HepG2 (cell line): ENCODE results near the gene UTP4. TPM values are rescaled to one million over a fixed set of nuclear protein-coding genes. Genes with fewer than 3 reads are reported as not detected.
A peak's percentile ranks its signal among the peaks of the same experiment; 100 is the strongest.

Experiments
- FOXA3 ChIP-seq: IDR thresholded peaks from 2 replicates; pipeline ENCODE4 v1.6.1; 2016; ENCODE audit warnings: missing genetic modification reagents, missing compliant biosample characterization
- GMEB1 ChIP-seq: sonication (generic); formaldehyde crosslinking; IDR thresholded peaks from 2 replicates; pipeline ENCODE4 v1.5.1; 2020; ENCODE audit warnings: missing genetic modification reagents, mild to moderate bottlenecking, borderline replicate concordance
- KAT7 ChIP-seq: IDR thresholded peaks from 2 replicates; pipeline ENCODE4 v1.6.1; 2018; ENCODE audit warnings: borderline replicate concordance, missing compliant biosample characterization
- KDM6A ChIP-seq: IDR thresholded peaks from 2 replicates; pipeline ENCODE4 v1.6.1; 2016; ENCODE audit warnings: low read depth
- MAFF ChIP-seq: IDR thresholded peaks from 2 replicates; pipeline ENCODE4 v1.6.1; 2011; ENCODE audit warnings: low read depth, low read length, improper control_type of control experiment
- MYC ChIP-seq: sonication (generic); formaldehyde crosslinking; IDR thresholded peaks from 2 replicates; pipeline ENCODE4 v1.9.0; 2021; ENCODE audit warnings: missing genetic modification reagents, borderline replicate concordance
- NFE2L1 ChIP-seq: sonication (generic); formaldehyde crosslinking; IDR thresholded peaks from 2 replicates; pipeline ENCODE4 v1.4.0; 2020; ENCODE audit warnings: missing genetic modification reagents, mild to moderate bottlenecking, borderline replicate concordance
- NFYC ChIP-seq: IDR thresholded peaks from 2 replicates; pipeline ENCODE4 v1.6.1; 2016; ENCODE audit warnings: missing genetic modification reagents, missing compliant biosample characterization
- RFXAP ChIP-seq: sonication (generic); formaldehyde crosslinking; IDR thresholded peaks from 2 replicates; pipeline ENCODE4 v1.4.0; 2020; ENCODE audit warnings: missing genetic modification reagents, borderline replicate concordance
- SRSF9 ChIP-seq: fragments of 200-400 bp; formaldehyde crosslinking; IDR thresholded peaks from 2 replicates; pipeline ENCODE4 v1.6.1; 2018; ENCODE audit warnings: borderline replicate concordance, mild to moderate bottlenecking, low read depth, low read length; ENCODE audit not compliant: insufficient read depth, poor library complexity, severe bottlenecking
- YEATS4 ChIP-seq: sonication (generic); formaldehyde crosslinking; IDR thresholded peaks from 2 replicates; pipeline ENCODE4 v1.4.0; 2020; ENCODE audit warnings: missing genetic modification reagents, borderline replicate concordance
- ZNF260 ChIP-seq: sonication (generic); formaldehyde crosslinking; IDR thresholded peaks from 2 replicates; pipeline ENCODE4 v1.4.0; 2020; ENCODE audit warnings: missing genetic modification reagents, low read depth, mild to moderate bottlenecking, borderline replicate concordance
- ZNF550 ChIP-seq: sonication (generic); formaldehyde crosslinking; IDR thresholded peaks from 2 replicates; pipeline ENCODE4 v1.4.0; 2020; ENCODE audit warnings: mild to moderate bottlenecking, missing genetic modification reagents, borderline replicate concordance
- ZNF598 ChIP-seq: sonication (generic); formaldehyde crosslinking; IDR thresholded peaks from 2 replicates; pipeline ENCODE4 v1.5.1; 2020; ENCODE audit warnings: mild to moderate bottlenecking, missing genetic modification reagents, borderline replicate concordance
- ZNF7 ChIP-seq: IDR thresholded peaks from 2 replicates; pipeline ENCODE4 v1.6.1; 2016; ENCODE audit warnings: missing biosample characterization, missing genetic modification reagents
- ZNF713 ChIP-seq: sonication (generic); formaldehyde crosslinking; IDR thresholded peaks from 2 replicates; pipeline ENCODE4 v1.4.0; 2020; ENCODE audit warnings: mild to moderate bottlenecking, missing genetic modification reagents
- polyA plus RNA-seq, 8 experiments: library from polyadenylated mRNA; depleted of rRNA in 3 of 8; stranded (reverse) in 7 of 8; unstranded in 1 of 8; fragments of >200 nt; fragmentation: Illumina TruSeq in 4 of 8; extraction: Trizol in 4 of 8; gene quantifications; 2 replicates each; pipeline versions ENCODE4 v1.2.1 to v1.2.3, GENCODE V29; 2011 to 2016; ENCODE audit warnings: low read depth in 4 of 8, missing spikeins in 1 of 8, mixed read lengths in 1 of 8; ENCODE audit not compliant: insufficient read depth in 1 of 8
- total RNA-seq, 5 experiments: library from RNA; depleted of rRNA; stranded (reverse); fragments of >200 nt; fragmentation: Illumina TruSeq; extraction: Trizol; gene quantifications; 2 replicates each; pipeline ENCODE4 v1.2.3, GENCODE V29; 2016; ENCODE audit warnings: low read depth in 1 of 5
- TF ChIP-seq, protein P1 (sequence below): sonication (generic); formaldehyde crosslinking; IDR thresholded peaks from 2 replicates; pipeline ENCODE4 v1.9.0; 2022; ENCODE audit warnings: missing genetic modification reagents, mild to moderate bottlenecking, borderline replicate concordance
- TF ChIP-seq, protein P2 (sequence below): sonication (generic); formaldehyde crosslinking; IDR thresholded peaks from 2 replicates; pipeline ENCODE4 v1.8.0; 2022; ENCODE audit warnings: mild to moderate bottlenecking, missing genetic modification reagents, borderline replicate concordance
- TF ChIP-seq, protein P3 (sequence below): sonication (generic); formaldehyde crosslinking; IDR thresholded peaks from 2 replicates; pipeline ENCODE4 v1.4.0; 2020; ENCODE audit warnings: missing genetic modification reagents, borderline replicate concordance

The UTP4 gene
- total and polyA plus RNA-seq, 2 of the 13 experiments (the other 11 are each of a cell fraction or from before 2014, with no cell fraction given) = 30.0 to 85.8 TPM

- peak; percentile 94 for TF ChIP-seq MYC (CRISPR knock-in tag)
- TF ChIP-seq FOXA3 (CRISPR knock-in tag) = 0 out of 2 replicates have a peak, but pooled peaks have one; percentile 6
- no peak; the same call in 1 of the 2 replicates for TF ChIP-seq ZNF550 (CRISPR knock-in tag)
- TF ChIP-seq RFXAP (CRISPR knock-in tag) = 0 out of 2 replicates have a peak, but pooled peaks have one; percentile 23
- no peak for TF ChIP-seq MAFF
- TF ChIP-seq, protein P1, sequence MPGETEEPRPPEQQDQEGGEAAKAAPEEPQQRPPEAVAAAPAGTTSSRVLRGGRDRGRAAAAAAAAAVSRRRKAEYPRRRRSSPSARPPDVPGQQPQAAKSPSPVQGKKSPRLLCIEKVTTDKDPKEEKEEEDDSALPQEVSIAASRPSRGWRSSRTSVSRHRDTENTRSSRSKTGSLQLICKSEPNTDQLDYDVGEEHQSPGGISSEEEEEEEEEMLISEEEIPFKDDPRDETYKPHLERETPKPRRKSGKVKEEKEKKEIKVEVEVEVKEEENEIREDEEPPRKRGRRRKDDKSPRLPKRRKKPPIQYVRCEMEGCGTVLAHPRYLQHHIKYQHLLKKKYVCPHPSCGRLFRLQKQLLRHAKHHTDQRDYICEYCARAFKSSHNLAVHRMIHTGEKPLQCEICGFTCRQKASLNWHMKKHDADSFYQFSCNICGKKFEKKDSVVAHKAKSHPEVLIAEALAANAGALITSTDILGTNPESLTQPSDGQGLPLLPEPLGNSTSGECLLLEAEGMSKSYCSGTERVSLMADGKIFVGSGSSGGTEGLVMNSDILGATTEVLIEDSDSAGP (CRISPR knock-in tag) = peak; percentile 74
- peak; percentile 85; the same call in 1 of the 2 replicates for TF ChIP-seq ZNF598 (CRISPR knock-in tag)
- no peak for TF ChIP-seq ZNF7 (CRISPR knock-in tag)
- TF ChIP-seq ZNF260 (CRISPR knock-in tag) = no peak
- 0 out of 2 replicates have a peak, but pooled peaks have one; percentile 11 for TF ChIP-seq NFE2L1
- TF ChIP-seq, protein P2, sequence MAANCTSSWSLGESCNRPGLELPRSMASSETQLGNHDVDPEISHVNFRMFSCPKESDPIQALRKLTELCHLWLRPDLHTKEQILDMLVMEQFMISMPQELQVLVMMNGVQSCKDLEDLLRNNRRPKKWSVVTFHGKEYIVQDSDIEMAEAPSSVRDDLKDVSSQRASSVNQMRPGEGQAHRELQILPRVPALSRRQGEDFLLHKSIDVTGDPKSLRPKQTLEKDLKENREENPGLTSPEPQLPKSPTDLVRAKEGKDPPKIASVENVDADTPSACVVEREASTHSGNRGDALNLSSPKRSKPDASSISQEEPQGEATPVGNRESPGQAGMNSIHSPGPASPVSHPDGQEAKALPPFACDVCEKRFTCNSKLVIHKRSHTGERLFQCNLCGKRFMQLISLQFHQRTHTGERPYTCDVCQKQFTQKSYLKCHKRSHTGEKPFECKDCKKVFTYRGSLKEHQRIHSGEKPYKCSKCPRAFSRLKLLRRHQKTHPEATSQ (CRISPR knock-in tag) = no peak
- TF ChIP-seq NFYC (CRISPR knock-in tag) = 0 out of 2 replicates have a peak, but pooled peaks have one; percentile 24
- 0 out of 2 replicates have a peak, but pooled peaks have one; percentile 4 for TF ChIP-seq KDM6A (CRISPR knock-in tag)
- TF ChIP-seq YEATS4 (CRISPR knock-in tag) = no peak; the same call in 1 of the 2 replicates
- 0 out of 2 replicates have a peak, but pooled peaks have one; percentile 59 for TF ChIP-seq KAT7 (CRISPR knock-in tag)
- peak; percentile 33; the same call in 1 of the 2 replicates for TF ChIP-seq ZNF713 (CRISPR knock-in tag)
- no peak for TF ChIP-seq SRSF9
- TF ChIP-seq GMEB1 (CRISPR knock-in tag) = no peak
- TF ChIP-seq, protein P3, sequence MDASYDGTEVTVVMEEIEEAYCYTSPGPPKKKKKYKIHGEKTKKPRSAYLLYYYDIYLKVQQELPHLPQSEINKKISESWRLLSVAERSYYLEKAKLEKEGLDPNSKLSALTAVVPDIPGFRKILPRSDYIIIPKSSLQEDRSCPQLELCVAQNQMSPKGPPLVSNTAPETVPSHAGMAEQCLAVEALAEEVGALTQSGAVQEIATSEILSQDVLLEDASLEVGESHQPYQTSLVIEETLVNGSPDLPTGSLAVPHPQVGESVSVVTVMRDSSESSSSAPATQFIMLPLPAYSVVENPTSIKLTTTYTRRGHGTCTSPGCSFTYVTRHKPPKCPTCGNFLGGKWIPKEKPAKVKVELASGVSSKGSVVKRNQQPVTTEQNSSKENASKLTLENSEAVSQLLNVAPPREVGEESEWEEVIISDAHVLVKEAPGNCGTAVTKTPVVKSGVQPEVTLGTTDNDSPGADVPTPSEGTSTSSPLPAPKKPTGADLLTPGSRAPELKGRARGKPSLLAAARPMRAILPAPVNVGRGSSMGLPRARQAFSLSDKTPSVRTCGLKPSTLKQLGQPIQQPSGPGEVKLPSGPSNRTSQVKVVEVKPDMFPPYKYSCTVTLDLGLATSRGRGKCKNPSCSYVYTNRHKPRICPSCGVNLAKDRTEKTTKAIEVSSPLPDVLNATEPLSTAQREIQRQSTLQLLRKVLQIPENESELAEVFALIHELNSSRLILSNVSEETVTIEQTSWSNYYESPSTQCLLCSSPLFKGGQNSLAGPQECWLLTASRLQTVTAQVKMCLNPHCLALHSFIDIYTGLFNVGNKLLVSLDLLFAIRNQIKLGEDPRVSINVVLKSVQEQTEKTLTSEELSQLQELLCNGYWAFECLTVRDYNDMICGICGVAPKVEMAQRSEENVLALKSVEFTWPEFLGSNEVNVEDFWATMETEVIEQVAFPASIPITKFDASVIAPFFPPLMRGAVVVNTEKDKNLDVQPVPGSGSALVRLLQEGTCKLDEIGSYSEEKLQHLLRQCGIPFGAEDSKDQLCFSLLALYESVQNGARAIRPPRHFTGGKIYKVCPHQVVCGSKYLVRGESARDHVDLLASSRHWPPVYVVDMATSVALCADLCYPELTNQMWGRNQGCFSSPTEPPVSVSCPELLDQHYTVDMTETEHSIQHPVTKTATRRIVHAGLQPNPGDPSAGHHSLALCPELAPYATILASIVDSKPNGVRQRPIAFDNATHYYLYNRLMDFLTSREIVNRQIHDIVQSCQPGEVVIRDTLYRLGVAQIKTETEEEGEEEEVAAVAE (CRISPR knock-in tag) = no peak
Observed at GRCh38 chr16:69089091-69089910, 43.1 kb upstream of the UTP4 start (continued).
